A549 (cell line): ENCODE data around the gene NACA.
"Not testable (repeated sequence)": the region's sequence is repeated elsewhere in the genome, so short reads cannot be mapped to it uniquely, and the experiment has no call there.

ENCODE experiments used
- CHD2 ChIP-seq: fragments of 150-350 bp; IDR thresholded peaks from 2 replicates; pipeline ENCODE4 v1.6.1; 2014; ENCODE audit warnings: low read length; ENCODE audit not compliant: partially characterized antibody
- MAX ChIP-seq: IDR thresholded peaks from 2 replicates; pipeline ENCODE4 v1.6.1; 2012
- MAZ ChIP-seq: fragments of 150-350 bp; IDR thresholded peaks from 2 replicates; pipeline ENCODE4 v1.6.1; 2014; ENCODE audit warnings: antibody characterized with exemption, low read depth, low read length, borderline replicate concordance
- NFE2L2 ChIP-seq: fragments of 150-350 bp; conservative IDR thresholded peaks from 2 replicates; pipeline ENCODE4 v1.6.1; 2014; ENCODE audit warnings: low read length
- POLR2A ChIP-seq: IDR thresholded peaks from 2 replicates; pipeline ENCODE4 v1.6.1; 2012; ENCODE audit warnings: mild to moderate bottlenecking, low read length
- RAD21 ChIP-seq, 2 experiments: fragments of >200 bp in 1 of 2; sonication (Bioruptor Twin) in 1 of 2; formaldehyde crosslinking in 1 of 2; IDR thresholded peaks in 1 of 2; conservative IDR thresholded peaks in 1 of 2; 2 replicates in 1 of 2; 3 replicates in 1 of 2; pipeline ENCODE4 v1.6.1; 2012 to 2018; ENCODE audit warnings: inconsistent platforms in 1 of 2
- RARB ChIP-seq: fragments of 250-450 bp; sonication (Bioruptor Pico); IDR thresholded peaks from 2 replicates; pipeline ENCODE4 v1.8.0; 2021; ENCODE audit warnings: mild to moderate bottlenecking, moderate library complexity
- RFX5 ChIP-seq: fragments of 450-650 bp; IDR thresholded peaks from 2 replicates; pipeline ENCODE4 v1.7.1; 2014; ENCODE audit warnings: antibody characterized with exemption, mild to moderate bottlenecking, moderate library complexity
- SMC3 ChIP-seq: fragments of >200 bp; sonication (Bioruptor Twin); formaldehyde crosslinking; IDR thresholded peaks from 3 replicates; pipeline ENCODE4 v1.6.1; 2018; ENCODE audit warnings: inconsistent platforms
- TP53 ChIP-seq: fragments of 250-450 bp; sonication (Bioruptor Pico); IDR thresholded peaks from 2 replicates; pipeline ENCODE4 v1.5.0; 2021; ENCODE audit warnings: mild to moderate bottlenecking, moderate library complexity
- TF ChIP-seq, protein P1 (sequence below): fragments of >200 bp; sonication (Bioruptor Twin); formaldehyde crosslinking; IDR thresholded peaks from 3 replicates; pipeline ENCODE4 v1.5.1; 2016
- TF ChIP-seq, protein P2 (sequence below): fragments of 200-600 bp; sonication (generic); IDR thresholded peaks from 2 replicates; pipeline ENCODE4 v1.6.1; 2016; ENCODE audit warnings: antibody characterized with exemption, mild to moderate bottlenecking, moderate library complexity

- TF ChIP-seq, protein P1, sequence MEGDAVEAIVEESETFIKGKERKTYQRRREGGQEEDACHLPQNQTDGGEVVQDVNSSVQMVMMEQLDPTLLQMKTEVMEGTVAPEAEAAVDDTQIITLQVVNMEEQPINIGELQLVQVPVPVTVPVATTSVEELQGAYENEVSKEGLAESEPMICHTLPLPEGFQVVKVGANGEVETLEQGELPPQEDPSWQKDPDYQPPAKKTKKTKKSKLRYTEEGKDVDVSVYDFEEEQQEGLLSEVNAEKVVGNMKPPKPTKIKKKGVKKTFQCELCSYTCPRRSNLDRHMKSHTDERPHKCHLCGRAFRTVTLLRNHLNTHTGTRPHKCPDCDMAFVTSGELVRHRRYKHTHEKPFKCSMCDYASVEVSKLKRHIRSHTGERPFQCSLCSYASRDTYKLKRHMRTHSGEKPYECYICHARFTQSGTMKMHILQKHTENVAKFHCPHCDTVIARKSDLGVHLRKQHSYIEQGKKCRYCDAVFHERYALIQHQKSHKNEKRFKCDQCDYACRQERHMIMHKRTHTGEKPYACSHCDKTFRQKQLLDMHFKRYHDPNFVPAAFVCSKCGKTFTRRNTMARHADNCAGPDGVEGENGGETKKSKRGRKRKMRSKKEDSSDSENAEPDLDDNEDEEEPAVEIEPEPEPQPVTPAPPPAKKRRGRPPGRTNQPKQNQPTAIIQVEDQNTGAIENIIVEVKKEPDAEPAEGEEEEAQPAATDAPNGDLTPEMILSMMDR: not testable (repeated sequence)
- TF ChIP-seq MAX; POLR2A; SMC3; MAZ; CHD2; RARB; TP53 (CRISPR knock-in tag); NFE2L2; RFX5; RAD21 (conservative IDR thresholded peaks at IDR 0.05 in 1 of 2, IDR thresholded peaks at IDR 0.05 in 1 of 2): not testable (repeated sequence)
- TF ChIP-seq, protein P2, sequence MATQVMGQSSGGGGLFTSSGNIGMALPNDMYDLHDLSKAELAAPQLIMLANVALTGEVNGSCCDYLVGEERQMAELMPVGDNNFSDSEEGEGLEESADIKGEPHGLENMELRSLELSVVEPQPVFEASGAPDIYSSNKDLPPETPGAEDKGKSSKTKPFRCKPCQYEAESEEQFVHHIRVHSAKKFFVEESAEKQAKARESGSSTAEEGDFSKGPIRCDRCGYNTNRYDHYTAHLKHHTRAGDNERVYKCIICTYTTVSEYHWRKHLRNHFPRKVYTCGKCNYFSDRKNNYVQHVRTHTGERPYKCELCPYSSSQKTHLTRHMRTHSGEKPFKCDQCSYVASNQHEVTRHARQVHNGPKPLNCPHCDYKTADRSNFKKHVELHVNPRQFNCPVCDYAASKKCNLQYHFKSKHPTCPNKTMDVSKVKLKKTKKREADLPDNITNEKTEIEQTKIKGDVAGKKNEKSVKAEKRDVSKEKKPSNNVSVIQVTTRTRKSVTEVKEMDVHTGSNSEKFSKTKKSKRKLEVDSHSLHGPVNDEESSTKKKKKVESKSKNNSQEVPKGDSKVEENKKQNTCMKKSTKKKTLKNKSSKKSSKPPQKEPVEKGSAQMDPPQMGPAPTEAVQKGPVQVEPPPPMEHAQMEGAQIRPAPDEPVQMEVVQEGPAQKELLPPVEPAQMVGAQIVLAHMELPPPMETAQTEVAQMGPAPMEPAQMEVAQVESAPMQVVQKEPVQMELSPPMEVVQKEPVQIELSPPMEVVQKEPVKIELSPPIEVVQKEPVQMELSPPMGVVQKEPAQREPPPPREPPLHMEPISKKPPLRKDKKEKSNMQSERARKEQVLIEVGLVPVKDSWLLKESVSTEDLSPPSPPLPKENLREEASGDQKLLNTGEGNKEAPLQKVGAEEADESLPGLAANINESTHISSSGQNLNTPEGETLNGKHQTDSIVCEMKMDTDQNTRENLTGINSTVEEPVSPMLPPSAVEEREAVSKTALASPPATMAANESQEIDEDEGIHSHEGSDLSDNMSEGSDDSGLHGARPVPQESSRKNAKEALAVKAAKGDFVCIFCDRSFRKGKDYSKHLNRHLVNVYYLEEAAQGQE: not testable (repeated sequence)
Measured at GRCh38 chr12:56704522-56704921, 20.6 kb downstream of the NACA start.
